ENCODE data around the gene MUC5AC. TPM values are rescaled to one million over a fixed set of nuclear protein-coding genes. Genes with fewer than 3 reads are reported as not detected.
"Not testable (repeated sequence)": the region's sequence is repeated elsewhere in the genome, so short reads cannot be mapped to it uniquely, and the experiment has no call there.

The MUC5AC gene
- total RNA-seq, 1 experiment from 2014 or later: not detected

- in situ Hi-C loops (cut with HindIII; ENCODE audit: low pct_unique_long_range_greater_than_20kb, low sequenced_read_pairs); DNase-seq (ENCODE audit: low read depth): not testable (repeated sequence)
Measured at GRCh38 chr11:1250411-1250810, 92.7 kb downstream of the MUC5AC start.

Other genes with a start within 250 kb of the MUC5AC start
- 146 and 165 TPM in 2 replicates for gene CHID1, start 247.1 kb upstream of the MUC5AC start, total RNA-seq (2014; rRNA removed; shearing (Covaris generic); ENCODE audit: low replicate concordance)
- 49.4 and 52.6 TPM in 2 replicates for gene AP2A2, start 232.1 kb upstream of the MUC5AC start, total RNA-seq (2014; rRNA removed; shearing (Covaris generic); ENCODE audit: low replicate concordance)
- not detected in 2 replicates for gene MUC6, start 121.2 kb upstream of the MUC5AC start, total RNA-seq (2014; rRNA removed; shearing (Covaris generic); ENCODE audit: low replicate concordance)
- not detected in 2 replicates for gene MUC2, start 83.1 kb upstream of the MUC5AC start, total RNA-seq (2014; rRNA removed; shearing (Covaris generic); ENCODE audit: low replicate concordance)
- gene MUC5B, start 65.1 kb downstream of the MUC5AC start, total RNA-seq (2014; rRNA removed; shearing (Covaris generic); ENCODE audit: low replicate concordance): 0.03 TPM in 1 of 2 replicates, not detected in the other
- gene TOLLIP, start 151.7 kb downstream of the MUC5AC start, total RNA-seq (2014; rRNA removed; shearing (Covaris generic); ENCODE audit: low replicate concordance): 18.3 and 23.2 TPM in 2 replicates
- 2.4 and 4.8 TPM in 2 replicates for gene BRSK2, start 232.0 kb downstream of the MUC5AC start, total RNA-seq (2014; rRNA removed; shearing (Covaris generic); ENCODE audit: low replicate concordance)